GM23338 (cell line): ENCODE results near the gene GABARAPL1. TPM values are rescaled to one million over a fixed set of nuclear protein-coding genes. Genes with fewer than 3 reads are reported as not detected.
A peak's percentile ranks its signal among the peaks of the same experiment; 100 is the strongest.

ENCODE experiments used
- ATAC-seq: fragments of 200-7000 bp; cut with Tn5 transposase; 3 replicates; pipeline ENCODE4 v1.9.1; 2020
- DNase-seq: peaks from one replicate; pipeline ENCODE4 v3.0.0-alpha.2; 2015; ENCODE audit warnings: low spot score
- H2AFZ ChIP-seq: fragments of 200-600 bp; sonication (generic); 2 replicates; pipeline ENCODE4 v1.8.0; 2016; ENCODE audit warnings: antibody characterized with exemption, mild to moderate bottlenecking, moderate library complexity
- H3F3A ChIP-seq: fragments of 200-600 bp; sonication (generic); replicated peaks from 2 replicates; pipeline ENCODE4 v1.8.0; 2017; ENCODE audit warnings: antibody characterized with exemption, mixed run types, low read depth
- H3K27ac ChIP-seq: fragments of 200-600 bp; sonication (generic); 2 replicates; pipeline ENCODE4 v1.6.1; 2016; ENCODE audit warnings: low read depth
- H3K27me3 ChIP-seq: fragments of 200-600 bp; sonication (generic); 2 replicates; pipeline ENCODE4 v1.8.0; 2016; ENCODE audit warnings: mild to moderate bottlenecking, mixed run types, moderate library complexity; ENCODE audit not compliant: insufficient read depth
- H3K36me3 ChIP-seq: fragments of 200-600 bp; sonication (generic); 2 replicates; pipeline ENCODE4 v1.8.0; 2016; ENCODE audit warnings: mild to moderate bottlenecking; ENCODE audit not compliant: insufficient read depth
- H3K4me1 ChIP-seq: fragments of 200-600 bp; sonication (generic); 2 replicates; pipeline ENCODE4 v1.8.0; 2016; ENCODE audit warnings: mild to moderate bottlenecking, moderate library complexity; ENCODE audit not compliant: insufficient read depth
- H3K4me2 ChIP-seq: fragments of 200-600 bp; sonication (generic); 2 replicates; pipeline ENCODE4 v1.7.1; 2017; ENCODE audit warnings: mixed run types
- H3K4me3 ChIP-seq: fragments of 200-600 bp; sonication (generic); 2 replicates; pipeline ENCODE4 v1.6.1; 2016; ENCODE audit warnings: mixed run types
- H3K79me2 ChIP-seq: fragments of 200-600 bp; sonication (generic); replicated peaks from 2 replicates; pipeline ENCODE4 v1.8.0; 2017; ENCODE audit warnings: mild to moderate bottlenecking; ENCODE audit not compliant: insufficient read depth
- H3K9me2 ChIP-seq: fragments of 200-600 bp; sonication (generic); 2 replicates; pipeline ENCODE4 v1.8.0; 2017; ENCODE audit not compliant: insufficient read depth
- H4K20me1 ChIP-seq: fragments of 200-600 bp; sonication (generic); replicated peaks from 2 replicates; pipeline ENCODE4 v1.8.0; 2017; ENCODE audit warnings: mild to moderate bottlenecking; ENCODE audit not compliant: insufficient read depth
- H3K27ac Mint-ChIP-seq: 2 replicates; pipeline ENCODE4 v1.8.0; 2020; ENCODE audit warnings: inconsistent platforms, mild to moderate bottlenecking, moderate library complexity, mixed read lengths
- H3K27me3 Mint-ChIP-seq: 3 replicates; pipeline ENCODE4 v1.8.0; 2022; ENCODE audit warnings: low read depth, mild to moderate bottlenecking, moderate library complexity, mixed read lengths, inconsistent platforms; ENCODE audit not compliant: insufficient read depth, poor library complexity
- H3K36me3 Mint-ChIP-seq: 3 replicates; pipeline ENCODE4 v1.8.0; 2021; ENCODE audit warnings: low read depth, mild to moderate bottlenecking, inconsistent platforms, moderate library complexity, mixed read lengths
- H3K4me1 Mint-ChIP-seq: 3 replicates; pipeline ENCODE4 v1.8.0; 2020; ENCODE audit warnings: mild to moderate bottlenecking, inconsistent platforms, mixed read lengths
- H3K4me3 Mint-ChIP-seq: 3 replicates; pipeline ENCODE4 v1.8.0; 2021; ENCODE audit warnings: moderate library complexity, mild to moderate bottlenecking, inconsistent platforms, mixed read lengths
- H3K9me3 Mint-ChIP-seq: 3 replicates; pipeline ENCODE4 v1.8.0; 2020; ENCODE audit warnings: moderate library complexity, mild to moderate bottlenecking, inconsistent platforms, mixed read lengths
- CREB1 ChIP-seq: fragments of 250-450 bp; sonication (Bioruptor Pico); IDR thresholded peaks from 2 replicates; pipeline ENCODE4 v1.5.0; 2020; ENCODE audit warnings: low read depth, mild to moderate bottlenecking, moderate library complexity
- CTCF ChIP-seq, 2 experiments: fragments of 200-600 bp in 1 of 2; sonication (generic) in 1 of 2; conservative IDR thresholded peaks; 2 replicates each; pipeline versions ENCODE4 v1.5.1 to v1.6.1; 2016 to 2017; ENCODE audit warnings: antibody characterized with exemption in 2 of 2, low read depth in 2 of 2, mild to moderate bottlenecking in 2 of 2, moderate library complexity in 1 of 2
- ETS1 ChIP-seq: IDR thresholded peaks from 2 replicates; pipeline ENCODE4 v1.6.1; 2016; ENCODE audit warnings: antibody characterized with exemption
- EZH2 ChIP-seq: fragments of 200-600 bp; sonication (generic); IDR thresholded peaks from one replicate; pipeline ENCODE4 v1.8.0; 2017; ENCODE audit warnings: antibody characterized with exemption, mild to moderate bottlenecking, low read depth; ENCODE audit not compliant: unreplicated experiment
- EZH2phosphoT487 ChIP-seq: fragments of 200-600 bp; sonication (generic); IDR thresholded peaks from one replicate; pipeline ENCODE4 v1.8.1; 2018; ENCODE audit warnings: antibody characterized with exemption; ENCODE audit not compliant: unreplicated experiment
- JUNB ChIP-seq: IDR thresholded peaks from one replicate; pipeline ENCODE4 v1.6.1; 2016; ENCODE audit warnings: antibody characterized with exemption; ENCODE audit not compliant: unreplicated experiment
- NANOG ChIP-seq: IDR thresholded peaks from 2 replicates; pipeline ENCODE4 v1.6.1; 2016; ENCODE audit warnings: antibody characterized with exemption, borderline replicate concordance
- POLR2AphosphoS5 ChIP-seq: IDR thresholded peaks from 2 replicates; pipeline ENCODE4 v1.6.1; 2016; ENCODE audit warnings: antibody characterized with exemption, low read depth
- REST ChIP-seq: IDR thresholded peaks from one replicate; pipeline ENCODE4 v1.6.1; 2018; ENCODE audit warnings: antibody characterized with exemption; ENCODE audit not compliant: unreplicated experiment
- STAT1 ChIP-seq: IDR thresholded peaks from one replicate; pipeline ENCODE4 v1.6.1; 2016; ENCODE audit warnings: antibody characterized with exemption; ENCODE audit not compliant: unreplicated experiment
- ZNF114 ChIP-seq: fragments of 250-450 bp; sonication (Bioruptor Pico); IDR thresholded peaks from 2 replicates; pipeline ENCODE4 v1.5.0; 2020; ENCODE audit warnings: mild to moderate bottlenecking, moderate library complexity
- polyA plus RNA-seq: library from polyadenylated mRNA; unstranded; fragments of >200 nt; fragmentation: Nextera tagmentation; extraction: Ambion mirVana; gene quantifications from 2 replicates; pipeline ENCODE4 v1.2.1, GENCODE V29; 2016
- total RNA-seq: library from RNA; depleted of rRNA; stranded (reverse); fragments of >200 nt; shearing (Covaris generic); gene quantifications from 2 replicates; pipeline ENCODE4 v1.2.3, GENCODE V29; 2014

Gene GABARAPL1
- total and polyA plus RNA-seq, 2 experiments from 2014 or later = 35.7 to 77.8 TPM

GRCh38 chr12:10241290-10241689 is 28.6 kb downstream of the GABARAPL1 start:
- H3K4me3 ChIP-seq = no peak overlapping the region
- peaks cover 19% of the 10 kb centered on the region for H3K4me1 ChIP-seq
- H2AFZ ChIP-seq = no peak overlapping the region
- H3K27ac ChIP-seq = no peak overlapping the region
- H3F3A ChIP-seq = no peaks in the 10 kb centered on the region
- H3K36me3 ChIP-seq = no peaks in the 10 kb centered on the region
- 0 out of 2 replicates have a peak overlapping the region, but pooled peaks have one; percentile 5 for H3K4me2 ChIP-seq
- Mint-ChIP-seq H3K4me3 (no peak overlapping the region), H3K9me3 (peaks cover 12% of the 10 kb centered on the region), H3K27ac (no peak overlapping the region), H3K4me1 (peaks cover 15% of the 10 kb centered on the region), H3K36me3 (peaks cover 7% of the 10 kb centered on the region; the same call in 2 of the 3 replicates), H3K27me3 (no peaks in the 10 kb centered on the region)
- no peaks in the 10 kb centered on the region for H4K20me1 ChIP-seq
- no peaks in the 10 kb centered on the region for H3K9me2 ChIP-seq
- no peaks in the 10 kb centered on the region for H3K79me2 ChIP-seq
- no peaks in the 10 kb centered on the region for H3K27me3 ChIP-seq
- DNase-seq (no peak), ATAC-seq (no peak)
- TF ChIP-seq REST (no peak), EZH2 (no peak), POLR2AphosphoS5 (no peak), JUNB (no peak), CREB1 (CRISPR knock-in tag) (no peak), NANOG (no peak), STAT1 (no peak), ETS1 (no peak), CTCF (conservative IDR thresholded peaks at IDR 0.05; ENCODE audit: low read depth in 2 of 2) (no peak), EZH2phosphoT487 (no peak), ZNF114 (no peak)
